Measurements from ENCODE around the gene TNRC6A.

- TF ChIP-seq EZH2 (IDR thresholded peaks at IDR 0.05; ENCODE audit: low read depth, unreplicated experiment) (no peak), POLR2AphosphoS5 (IDR thresholded peaks at IDR 0.05; ENCODE audit: low read depth) (no peak), EZH2phosphoT487 (IDR thresholded peaks at IDR 0.05; ENCODE audit: unreplicated experiment) (no peak), ZNF114 (CRISPR knock-in tag; IDR thresholded peaks at IDR 0.05) (no peak), JUNB (IDR thresholded peaks at IDR 0.05; ENCODE audit: unreplicated experiment) (no peak)
- TF ChIP-seq, protein P1, sequence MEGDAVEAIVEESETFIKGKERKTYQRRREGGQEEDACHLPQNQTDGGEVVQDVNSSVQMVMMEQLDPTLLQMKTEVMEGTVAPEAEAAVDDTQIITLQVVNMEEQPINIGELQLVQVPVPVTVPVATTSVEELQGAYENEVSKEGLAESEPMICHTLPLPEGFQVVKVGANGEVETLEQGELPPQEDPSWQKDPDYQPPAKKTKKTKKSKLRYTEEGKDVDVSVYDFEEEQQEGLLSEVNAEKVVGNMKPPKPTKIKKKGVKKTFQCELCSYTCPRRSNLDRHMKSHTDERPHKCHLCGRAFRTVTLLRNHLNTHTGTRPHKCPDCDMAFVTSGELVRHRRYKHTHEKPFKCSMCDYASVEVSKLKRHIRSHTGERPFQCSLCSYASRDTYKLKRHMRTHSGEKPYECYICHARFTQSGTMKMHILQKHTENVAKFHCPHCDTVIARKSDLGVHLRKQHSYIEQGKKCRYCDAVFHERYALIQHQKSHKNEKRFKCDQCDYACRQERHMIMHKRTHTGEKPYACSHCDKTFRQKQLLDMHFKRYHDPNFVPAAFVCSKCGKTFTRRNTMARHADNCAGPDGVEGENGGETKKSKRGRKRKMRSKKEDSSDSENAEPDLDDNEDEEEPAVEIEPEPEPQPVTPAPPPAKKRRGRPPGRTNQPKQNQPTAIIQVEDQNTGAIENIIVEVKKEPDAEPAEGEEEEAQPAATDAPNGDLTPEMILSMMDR (conservative IDR thresholded peaks at IDR 0.05; ENCODE audit: low read depth in 2 of 2), result no peak
Measured at GRCh38 chr16:24871891-24872290, 142.4 kb downstream of the TNRC6A start.
